GM23338 (cell line): ENCODE measurements around the gene TSHB. TPM values are rescaled to one million over a fixed set of nuclear protein-coding genes. Genes with fewer than 3 reads are reported as not detected.

ENCODE experiments used
- ATAC-seq: fragments of 200-7000 bp; cut with Tn5 transposase; 3 replicates; pipeline ENCODE4 v1.9.1; 2020
- DNase-seq: peaks from one replicate; pipeline ENCODE4 v3.0.0-alpha.2; 2015; ENCODE audit warnings: low spot score
- H2AFZ ChIP-seq: fragments of 200-600 bp; sonication (generic); 2 replicates; pipeline ENCODE4 v1.8.0; 2016; ENCODE audit warnings: antibody characterized with exemption, mild to moderate bottlenecking, moderate library complexity
- H3F3A ChIP-seq: fragments of 200-600 bp; sonication (generic); replicated peaks from 2 replicates; pipeline ENCODE4 v1.8.0; 2017; ENCODE audit warnings: antibody characterized with exemption, mixed run types, low read depth
- H3K27ac ChIP-seq: fragments of 200-600 bp; sonication (generic); 2 replicates; pipeline ENCODE4 v1.6.1; 2016; ENCODE audit warnings: low read depth
- H3K27me3 ChIP-seq: fragments of 200-600 bp; sonication (generic); 2 replicates; pipeline ENCODE4 v1.8.0; 2016; ENCODE audit warnings: mild to moderate bottlenecking, mixed run types, moderate library complexity; ENCODE audit not compliant: insufficient read depth
- H3K36me3 ChIP-seq: fragments of 200-600 bp; sonication (generic); 2 replicates; pipeline ENCODE4 v1.8.0; 2016; ENCODE audit warnings: mild to moderate bottlenecking; ENCODE audit not compliant: insufficient read depth
- H3K4me1 ChIP-seq: fragments of 200-600 bp; sonication (generic); 2 replicates; pipeline ENCODE4 v1.8.0; 2016; ENCODE audit warnings: mild to moderate bottlenecking, moderate library complexity; ENCODE audit not compliant: insufficient read depth
- H3K4me2 ChIP-seq: fragments of 200-600 bp; sonication (generic); 2 replicates; pipeline ENCODE4 v1.7.1; 2017; ENCODE audit warnings: mixed run types
- H3K4me3 ChIP-seq: fragments of 200-600 bp; sonication (generic); 2 replicates; pipeline ENCODE4 v1.6.1; 2016; ENCODE audit warnings: mixed run types
- H3K79me2 ChIP-seq: fragments of 200-600 bp; sonication (generic); replicated peaks from 2 replicates; pipeline ENCODE4 v1.8.0; 2017; ENCODE audit warnings: mild to moderate bottlenecking; ENCODE audit not compliant: insufficient read depth
- H3K9me2 ChIP-seq: fragments of 200-600 bp; sonication (generic); 2 replicates; pipeline ENCODE4 v1.8.0; 2017; ENCODE audit not compliant: insufficient read depth
- H4K20me1 ChIP-seq: fragments of 200-600 bp; sonication (generic); replicated peaks from 2 replicates; pipeline ENCODE4 v1.8.0; 2017; ENCODE audit warnings: mild to moderate bottlenecking; ENCODE audit not compliant: insufficient read depth
- H3K27ac Mint-ChIP-seq: 2 replicates; pipeline ENCODE4 v1.8.0; 2020; ENCODE audit warnings: inconsistent platforms, mild to moderate bottlenecking, moderate library complexity, mixed read lengths
- H3K27me3 Mint-ChIP-seq: 3 replicates; pipeline ENCODE4 v1.8.0; 2022; ENCODE audit warnings: low read depth, mild to moderate bottlenecking, moderate library complexity, mixed read lengths, inconsistent platforms; ENCODE audit not compliant: insufficient read depth, poor library complexity
- H3K36me3 Mint-ChIP-seq: 3 replicates; pipeline ENCODE4 v1.8.0; 2021; ENCODE audit warnings: low read depth, mild to moderate bottlenecking, inconsistent platforms, moderate library complexity, mixed read lengths
- H3K4me1 Mint-ChIP-seq: 3 replicates; pipeline ENCODE4 v1.8.0; 2020; ENCODE audit warnings: mild to moderate bottlenecking, inconsistent platforms, mixed read lengths
- H3K4me3 Mint-ChIP-seq: 3 replicates; pipeline ENCODE4 v1.8.0; 2021; ENCODE audit warnings: moderate library complexity, mild to moderate bottlenecking, inconsistent platforms, mixed read lengths
- H3K9me3 Mint-ChIP-seq: 3 replicates; pipeline ENCODE4 v1.8.0; 2020; ENCODE audit warnings: moderate library complexity, mild to moderate bottlenecking, inconsistent platforms, mixed read lengths
- CREB1 ChIP-seq: fragments of 250-450 bp; sonication (Bioruptor Pico); IDR thresholded peaks from 2 replicates; pipeline ENCODE4 v1.5.0; 2020; ENCODE audit warnings: low read depth, mild to moderate bottlenecking, moderate library complexity
- EZH2 ChIP-seq: fragments of 200-600 bp; sonication (generic); IDR thresholded peaks from one replicate; pipeline ENCODE4 v1.8.0; 2017; ENCODE audit warnings: antibody characterized with exemption, mild to moderate bottlenecking, low read depth; ENCODE audit not compliant: unreplicated experiment
- EZH2phosphoT487 ChIP-seq: fragments of 200-600 bp; sonication (generic); IDR thresholded peaks from one replicate; pipeline ENCODE4 v1.8.1; 2018; ENCODE audit warnings: antibody characterized with exemption; ENCODE audit not compliant: unreplicated experiment
- JUNB ChIP-seq: IDR thresholded peaks from one replicate; pipeline ENCODE4 v1.6.1; 2016; ENCODE audit warnings: antibody characterized with exemption; ENCODE audit not compliant: unreplicated experiment
- NANOG ChIP-seq: IDR thresholded peaks from 2 replicates; pipeline ENCODE4 v1.6.1; 2016; ENCODE audit warnings: antibody characterized with exemption, borderline replicate concordance
- POLR2AphosphoS5 ChIP-seq: IDR thresholded peaks from 2 replicates; pipeline ENCODE4 v1.6.1; 2016; ENCODE audit warnings: antibody characterized with exemption, low read depth
- STAT1 ChIP-seq: IDR thresholded peaks from one replicate; pipeline ENCODE4 v1.6.1; 2016; ENCODE audit warnings: antibody characterized with exemption; ENCODE audit not compliant: unreplicated experiment
- ZNF114 ChIP-seq: fragments of 250-450 bp; sonication (Bioruptor Pico); IDR thresholded peaks from 2 replicates; pipeline ENCODE4 v1.5.0; 2020; ENCODE audit warnings: mild to moderate bottlenecking, moderate library complexity
- ZNF331 ChIP-seq: fragments of 250-450 bp; sonication (Bioruptor Pico); IDR thresholded peaks from 2 replicates; pipeline ENCODE4 v1.5.0; 2020; ENCODE audit warnings: low read depth, mild to moderate bottlenecking, moderate library complexity
- polyA plus RNA-seq: library from polyadenylated mRNA; unstranded; fragments of >200 nt; fragmentation: Nextera tagmentation; extraction: Ambion mirVana; gene quantifications from 2 replicates; pipeline ENCODE4 v1.2.1, GENCODE V29; 2016
- total RNA-seq: library from RNA; depleted of rRNA; stranded (reverse); fragments of >200 nt; shearing (Covaris generic); gene quantifications from 2 replicates; pipeline ENCODE4 v1.2.3, GENCODE V29; 2014
- TF ChIP-seq, protein P1 (sequence below), 2 experiments: fragments of 200-600 bp in 1 of 2; sonication (generic) in 1 of 2; conservative IDR thresholded peaks; 2 replicates each; pipeline versions ENCODE4 v1.5.1 to v1.6.1; 2016 to 2017; ENCODE audit warnings: antibody characterized with exemption in 2 of 2, low read depth in 2 of 2, mild to moderate bottlenecking in 2 of 2, moderate library complexity in 1 of 2
- TF ChIP-seq, protein P2 (sequence below): IDR thresholded peaks from 2 replicates; pipeline ENCODE4 v1.6.1; 2016; ENCODE audit warnings: antibody characterized with exemption
- TF ChIP-seq, protein P3 (sequence below): fragments of 250-450 bp; sonication (Bioruptor Pico); IDR thresholded peaks from 2 replicates; pipeline ENCODE4 v1.5.0; 2020; ENCODE audit warnings: mild to moderate bottlenecking, moderate library complexity

TSHB gene
- total and polyA plus RNA-seq, 2 experiments from 2014 or later = not detected

DNA sequence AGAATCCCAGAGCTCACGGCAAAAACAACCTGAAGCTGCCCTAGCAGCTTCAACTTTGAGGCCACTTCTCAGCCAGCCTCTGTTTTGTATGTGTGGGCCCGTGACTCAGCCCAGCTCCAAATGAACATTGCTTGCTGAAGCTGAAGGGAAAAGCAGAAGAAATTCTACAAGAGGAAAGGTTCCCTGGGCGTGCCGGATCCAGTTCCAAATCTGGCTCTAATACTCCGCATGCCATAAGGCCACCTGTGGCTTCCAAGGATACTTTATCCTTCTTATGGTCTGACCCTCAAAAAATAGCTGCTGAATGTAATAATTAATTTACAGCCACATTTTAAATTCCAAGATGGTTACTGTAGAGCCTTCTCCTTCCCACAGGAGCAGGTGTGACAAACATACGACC is 35.4 kb downstream of the TSHB start:
- H3K9me3 Mint-ChIP-seq = no peaks in the 10 kb centered on the region
- no peak overlapping the region for H3K27ac ChIP-seq
- H3K4me3 ChIP-seq = no peak overlapping the region
- no peak overlapping the region for H2AFZ ChIP-seq
- H3K27me3 Mint-ChIP-seq = peaks cover 2% of the 10 kb centered on the region
- H3K27ac Mint-ChIP-seq = no peak overlapping the region
- no peak overlapping the region for H3K4me3 Mint-ChIP-seq
- H3K4me1 ChIP-seq = no peaks in the 10 kb centered on the region
- no peaks in the 10 kb centered on the region for H4K20me1 ChIP-seq
- H3K27me3 ChIP-seq = no peaks in the 10 kb centered on the region
- ATAC-seq (no peak), DNase-seq (no peak)
- no peaks in the 10 kb centered on the region for H3K9me2 ChIP-seq
- peaks cover under 1% of the 10 kb centered on the region; the same call in 1 of the 3 replicates for H3K4me1 Mint-ChIP-seq
- no peaks in the 10 kb centered on the region for H3K36me3 ChIP-seq
- H3F3A ChIP-seq = no peaks in the 10 kb centered on the region
- TF ChIP-seq JUNB (no peak), STAT1 (no peak), ZNF331 (CRISPR knock-in tag) (no peak), ZNF114 (CRISPR knock-in tag) (no peak), EZH2 (no peak), POLR2AphosphoS5 (no peak)
- TF ChIP-seq, protein P1, sequence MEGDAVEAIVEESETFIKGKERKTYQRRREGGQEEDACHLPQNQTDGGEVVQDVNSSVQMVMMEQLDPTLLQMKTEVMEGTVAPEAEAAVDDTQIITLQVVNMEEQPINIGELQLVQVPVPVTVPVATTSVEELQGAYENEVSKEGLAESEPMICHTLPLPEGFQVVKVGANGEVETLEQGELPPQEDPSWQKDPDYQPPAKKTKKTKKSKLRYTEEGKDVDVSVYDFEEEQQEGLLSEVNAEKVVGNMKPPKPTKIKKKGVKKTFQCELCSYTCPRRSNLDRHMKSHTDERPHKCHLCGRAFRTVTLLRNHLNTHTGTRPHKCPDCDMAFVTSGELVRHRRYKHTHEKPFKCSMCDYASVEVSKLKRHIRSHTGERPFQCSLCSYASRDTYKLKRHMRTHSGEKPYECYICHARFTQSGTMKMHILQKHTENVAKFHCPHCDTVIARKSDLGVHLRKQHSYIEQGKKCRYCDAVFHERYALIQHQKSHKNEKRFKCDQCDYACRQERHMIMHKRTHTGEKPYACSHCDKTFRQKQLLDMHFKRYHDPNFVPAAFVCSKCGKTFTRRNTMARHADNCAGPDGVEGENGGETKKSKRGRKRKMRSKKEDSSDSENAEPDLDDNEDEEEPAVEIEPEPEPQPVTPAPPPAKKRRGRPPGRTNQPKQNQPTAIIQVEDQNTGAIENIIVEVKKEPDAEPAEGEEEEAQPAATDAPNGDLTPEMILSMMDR (conservative IDR thresholded peaks at IDR 0.05; ENCODE audit: low read depth in 2 of 2) = no peak
- H3K36me3 Mint-ChIP-seq = peaks cover 3% of the 10 kb centered on the region; the same call in 1 of the 3 replicates
- H3K4me2 ChIP-seq = no peak overlapping the region
- H3K79me2 ChIP-seq = no peaks in the 10 kb centered on the region

DNA sequence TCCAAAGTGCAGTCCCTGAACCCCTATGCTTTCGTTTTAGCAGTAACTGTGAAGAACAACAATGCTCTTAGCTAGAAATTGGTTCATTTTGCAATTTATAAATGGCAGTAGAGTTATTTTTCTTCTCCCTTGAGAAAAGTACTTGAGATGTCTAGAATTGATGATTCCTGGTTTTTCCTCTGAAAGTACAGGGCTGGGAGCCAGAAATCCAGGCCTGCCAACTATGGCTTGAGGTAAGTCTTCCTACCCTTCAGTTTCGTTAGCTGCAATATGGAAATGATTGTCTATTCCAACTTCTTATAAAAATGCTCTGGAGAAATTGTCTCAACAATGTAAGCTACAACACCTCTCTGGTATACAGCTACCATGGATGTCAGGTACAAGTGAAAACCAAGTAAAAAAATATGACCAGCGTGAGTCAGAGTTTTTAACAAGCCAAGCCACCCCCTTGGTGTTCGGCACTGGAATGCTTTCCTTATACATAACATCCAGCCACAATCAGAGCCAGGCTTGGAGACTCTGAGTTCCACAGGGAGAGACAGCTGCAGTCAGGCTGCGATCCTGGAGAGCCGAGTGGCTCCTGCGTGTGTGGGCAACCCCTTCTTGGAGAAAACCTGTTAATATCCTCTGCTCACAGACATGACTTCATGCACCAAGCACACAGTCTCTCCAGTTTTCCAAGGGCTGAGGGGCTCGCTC is 37.7 kb downstream of the TSHB start:
- no peaks in the 10 kb centered on the region for H3K36me3 ChIP-seq
- no peaks in the 10 kb centered on the region for H3K9me2 ChIP-seq
- no peaks in the 10 kb centered on the region for H3F3A ChIP-seq
- Mint-ChIP-seq H3K9me3 (no peaks in the 10 kb centered on the region), H3K4me1 (peaks cover 12% of the 10 kb centered on the region), H3K4me3 (no peak overlapping the region), H3K27ac (no peak overlapping the region), H3K27me3 (peaks cover 4% of the 10 kb centered on the region), H3K36me3 (peaks cover 3% of the 10 kb centered on the region; the same call in 1 of the 3 replicates)
- H3K4me1 ChIP-seq = 0 out of 2 replicates have a peak, but pooled peaks cover 5% of the 10 kb centered on the region
- H3K27ac ChIP-seq = no peak overlapping the region
- no peaks in the 10 kb centered on the region for H4K20me1 ChIP-seq
- ATAC-seq (no peak), DNase-seq (no peak)
- H3K27me3 ChIP-seq = no peaks in the 10 kb centered on the region
- no peak overlapping the region for H3K4me3 ChIP-seq
- H3K79me2 ChIP-seq = no peaks in the 10 kb centered on the region
- H3K4me2 ChIP-seq = no peak overlapping the region
- no peak overlapping the region for H2AFZ ChIP-seq
- TF ChIP-seq, protein P2, sequence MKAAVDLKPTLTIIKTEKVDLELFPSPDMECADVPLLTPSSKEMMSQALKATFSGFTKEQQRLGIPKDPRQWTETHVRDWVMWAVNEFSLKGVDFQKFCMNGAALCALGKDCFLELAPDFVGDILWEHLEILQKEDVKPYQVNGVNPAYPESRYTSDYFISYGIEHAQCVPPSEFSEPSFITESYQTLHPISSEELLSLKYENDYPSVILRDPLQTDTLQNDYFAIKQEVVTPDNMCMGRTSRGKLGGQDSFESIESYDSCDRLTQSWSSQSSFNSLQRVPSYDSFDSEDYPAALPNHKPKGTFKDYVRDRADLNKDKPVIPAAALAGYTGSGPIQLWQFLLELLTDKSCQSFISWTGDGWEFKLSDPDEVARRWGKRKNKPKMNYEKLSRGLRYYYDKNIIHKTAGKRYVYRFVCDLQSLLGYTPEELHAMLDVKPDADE = no peak
- TF ChIP-seq CREB1 (no peak), POLR2AphosphoS5 (no peak), EZH2 (no peak), JUNB (no peak), NANOG (no peak), EZH2phosphoT487 (no peak)
- TF ChIP-seq, protein P3, sequence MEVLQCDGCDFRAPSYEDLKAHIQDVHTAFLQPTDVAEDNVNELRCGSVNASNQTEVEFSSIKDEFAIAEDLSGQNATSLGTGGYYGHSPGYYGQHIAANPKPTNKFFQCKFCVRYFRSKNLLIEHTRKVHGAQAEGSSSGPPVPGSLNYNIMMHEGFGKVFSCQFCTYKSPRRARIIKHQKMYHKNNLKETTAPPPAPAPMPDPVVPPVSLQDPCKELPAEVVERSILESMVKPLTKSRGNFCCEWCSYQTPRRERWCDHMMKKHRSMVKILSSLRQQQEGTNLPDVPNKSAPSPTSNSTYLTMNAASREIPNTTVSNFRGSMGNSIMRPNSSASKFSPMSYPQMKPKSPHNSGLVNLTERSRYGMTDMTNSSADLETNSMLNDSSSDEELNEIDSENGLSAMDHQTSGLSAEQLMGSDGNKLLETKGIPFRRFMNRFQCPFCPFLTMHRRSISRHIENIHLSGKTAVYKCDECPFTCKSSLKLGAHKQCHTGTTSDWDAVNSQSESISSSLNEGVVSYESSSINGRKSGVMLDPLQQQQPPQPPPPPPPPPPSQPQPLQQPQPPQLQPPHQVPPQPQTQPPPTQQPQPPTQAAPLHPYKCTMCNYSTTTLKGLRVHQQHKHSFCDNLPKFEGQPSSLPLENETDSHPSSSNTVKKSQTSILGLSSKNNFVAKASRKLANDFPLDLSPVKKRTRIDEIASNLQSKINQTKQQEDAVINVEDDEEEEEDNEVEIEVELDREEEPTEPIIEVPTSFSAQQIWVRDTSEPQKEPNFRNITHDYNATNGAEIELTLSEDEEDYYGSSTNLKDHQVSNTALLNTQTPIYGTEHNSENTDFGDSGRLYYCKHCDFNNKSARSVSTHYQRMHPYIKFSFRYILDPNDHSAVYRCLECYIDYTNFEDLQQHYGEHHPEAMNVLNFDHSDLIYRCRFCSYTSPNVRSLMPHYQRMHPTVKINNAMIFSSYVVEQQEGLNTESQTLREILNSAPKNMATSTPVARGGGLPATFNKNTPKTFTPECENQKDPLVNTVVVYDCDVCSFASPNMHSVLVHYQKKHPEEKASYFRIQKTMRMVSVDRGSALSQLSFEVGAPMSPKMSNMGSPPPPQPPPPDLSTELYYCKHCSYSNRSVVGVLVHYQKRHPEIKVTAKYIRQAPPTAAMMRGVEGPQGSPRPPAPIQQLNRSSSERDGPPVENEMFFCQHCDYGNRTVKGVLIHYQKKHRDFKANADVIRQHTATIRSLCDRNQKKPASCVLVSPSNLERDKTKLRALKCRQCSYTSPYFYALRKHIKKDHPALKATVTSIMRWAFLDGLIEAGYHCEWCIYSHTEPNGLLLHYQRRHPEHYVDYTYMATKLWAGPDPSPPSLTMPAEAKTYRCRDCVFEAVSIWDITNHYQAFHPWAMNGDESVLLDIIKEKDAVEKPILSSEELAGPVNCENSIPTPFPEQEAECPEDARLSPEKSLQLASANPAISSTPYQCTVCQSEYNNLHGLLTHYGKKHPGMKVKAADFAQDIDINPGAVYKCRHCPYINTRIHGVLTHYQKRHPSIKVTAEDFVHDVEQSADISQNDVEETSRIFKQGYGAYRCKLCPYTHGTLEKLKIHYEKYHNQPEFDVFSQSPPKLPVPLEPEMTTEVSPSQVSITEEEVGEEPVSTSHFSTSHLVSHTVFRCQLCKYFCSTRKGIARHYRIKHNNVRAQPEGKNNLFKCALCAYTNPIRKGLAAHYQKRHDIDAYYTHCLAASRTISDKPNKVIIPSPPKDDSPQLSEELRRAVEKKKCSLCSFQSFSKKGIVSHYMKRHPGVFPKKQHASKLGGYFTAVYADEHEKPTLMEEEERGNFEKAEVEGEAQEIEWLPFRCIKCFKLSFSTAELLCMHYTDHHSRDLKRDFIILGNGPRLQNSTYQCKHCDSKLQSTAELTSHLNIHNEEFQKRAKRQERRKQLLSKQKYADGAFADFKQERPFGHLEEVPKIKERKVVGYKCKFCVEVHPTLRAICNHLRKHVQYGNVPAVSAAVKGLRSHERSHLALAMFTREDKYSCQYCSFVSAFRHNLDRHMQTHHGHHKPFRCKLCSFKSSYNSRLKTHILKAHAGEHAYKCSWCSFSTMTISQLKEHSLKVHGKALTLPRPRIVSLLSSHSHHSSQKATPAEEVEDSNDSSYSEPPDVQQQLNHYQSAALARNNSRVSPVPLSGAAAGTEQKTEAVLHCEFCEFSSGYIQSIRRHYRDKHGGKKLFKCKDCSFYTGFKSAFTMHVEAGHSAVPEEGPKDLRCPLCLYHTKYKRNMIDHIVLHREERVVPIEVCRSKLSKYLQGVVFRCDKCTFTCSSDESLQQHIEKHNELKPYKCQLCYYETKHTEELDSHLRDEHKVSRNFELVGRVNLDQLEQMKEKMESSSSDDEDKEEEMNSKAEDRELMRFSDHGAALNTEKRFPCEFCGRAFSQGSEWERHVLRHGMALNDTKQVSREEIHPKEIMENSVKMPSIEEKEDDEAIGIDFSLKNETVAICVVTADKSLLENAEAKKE = no peak
